Stimulated activated naive CD8-positive, alpha-beta T cell treated with anti-CD3 and anti-CD28 coated beads, Interleukin-15, amount 100 ng/mL, for 72 hours (primary cell): Measurements from ENCODE around the gene FNDC4.
A peak's percentile ranks its signal among the peaks of the same experiment; 100 is the strongest.

Experiments
- ATAC-seq: fragments of 150-1000 bp; cut with Tn5 transposase; 2 replicates; pipeline ENCODE4 v1.10.0; 2021; ENCODE audit warnings: mild to moderate bottlenecking, moderate library complexity
- DNase-seq, 2 donors: peaks; one replicate each; pipeline ENCODE4 v3.0.0; 2021 to 2022
- H3K27ac Mint-ChIP-seq, 2 donors: one replicate each; pipeline ENCODE4 v1.8.0; 2022; ENCODE audit warnings: mild to moderate bottlenecking in 2 of 2, mixed read lengths in 2 of 2, moderate library complexity in 2 of 2
- H3K27me3 Mint-ChIP-seq: one replicate; pipeline ENCODE4 v1.8.0; 2022; ENCODE audit warnings: mixed read lengths
- H3K4me1 Mint-ChIP-seq: one replicate; pipeline ENCODE4 v1.8.0; 2022; ENCODE audit warnings: mild to moderate bottlenecking, mixed read lengths
- H3K4me3 Mint-ChIP-seq, 2 donors: one replicate each; pipeline ENCODE4 v1.8.0; 2022; ENCODE audit warnings: mild to moderate bottlenecking in 2 of 2, mixed read lengths in 2 of 2, moderate library complexity in 1 of 2
- H3K9me3 Mint-ChIP-seq, 2 donors: one replicate each; pipeline ENCODE4 v1.8.0; 2022; ENCODE audit warnings: mixed read lengths in 2 of 2

Gene FNDC4

GRCh38 chr2:27498975-27499374 lies 4.0 kb upstream of the FNDC4 start:
- ATAC-seq (no peak), DNase-seq (no peak)
- Mint-ChIP-seq H3K27ac (no peak overlapping the region), H3K4me3 (no peak overlapping the region), H3K27me3 (peaks cover 54% of the 10 kb centered on the region), H3K9me3 (no peaks in the 10 kb centered on the region), H3K4me1 (peaks cover 17% of the 10 kb centered on the region)

GRCh38 chr2:27497288-27497627 lies 2.3 kb upstream of the FNDC4 start:
- DNase-seq (no peak), ATAC-seq (no peak)
- Mint-ChIP-seq H3K27me3 (peaks cover 70% of the 10 kb centered on the region), H3K4me3 (no peak overlapping the region), H3K4me1 (peaks cover 21% of the 10 kb centered on the region), H3K9me3 (no peaks in the 10 kb centered on the region), H3K27ac (no peak overlapping the region)

GRCh38 chr2:27496357-27497287 lies 1.6 kb upstream of the FNDC4 start, which contains the start of gene GCKR:
GCKR (plus strand) TSS chr2:27496839; CDS start chr2:27496905, 66 bp downstream.
- Mint-ChIP-seq H3K4me1 (peaks cover 21% of the 10 kb centered on the region), H3K9me3 (no peaks in the 10 kb centered on the region), H3K27me3 (peaks cover 70% of the 10 kb centered on the region), H3K4me3 (peak within 1 kb of the TSS; percentile 81 to 87), H3K27ac (no peak within 1 kb of the TSS)
- no peak for DNase-seq
- ATAC-seq = no peak

- Mint-ChIP-seq H3K27ac (no peak overlapping the region), H3K9me3 (no peaks in the 10 kb centered on the region), H3K4me1 (peaks cover 27% of the 10 kb centered on the region), H3K27me3 (peaks cover 70% of the 10 kb centered on the region), H3K4me3 (peak overlapping the region; percentile 81 to 87)
- DNase-seq (no peak), ATAC-seq (no peak)
These were observed 898 bp upstream of the FNDC4 start for GRCh38 chr2:27495840-27496356.

- no peaks in the 10 kb centered on the region for H3K9me3 Mint-ChIP-seq
- H3K27ac Mint-ChIP-seq = no peak overlapping the region
- peaks cover 42% of the 10 kb centered on the region for H3K4me1 Mint-ChIP-seq
- H3K4me3 Mint-ChIP-seq = peak overlapping the region; percentile 65 to 78
- DNase-seq = peak in 1 of 2 donors; percentile 15
- no peak for ATAC-seq
- H3K27me3 Mint-ChIP-seq = peaks cover 68% of the 10 kb centered on the region
These were observed 586 bp downstream of the FNDC4 start for GRCh38 chr2:27494284-27494943.

GRCh38 chr2:27493948-27494283 lies 1.1 kb downstream of the FNDC4 start:
- Mint-ChIP-seq H3K4me3 (peak overlapping the region; percentile 65 to 78), H3K27ac (no peak overlapping the region), H3K4me1 (peaks cover 47% of the 10 kb centered on the region), H3K27me3 (peaks cover 63% of the 10 kb centered on the region), H3K9me3 (no peaks in the 10 kb centered on the region)
- DNase-seq = no peak
- no peak for ATAC-seq

- no peak for ATAC-seq
- H3K27me3 Mint-ChIP-seq = peaks cover 52% of the 10 kb centered on the region
- no peak overlapping the region for H3K27ac Mint-ChIP-seq
- DNase-seq = no peak
- no peaks in the 10 kb centered on the region for H3K9me3 Mint-ChIP-seq
- H3K4me3 Mint-ChIP-seq = no peak overlapping the region
- H3K4me1 Mint-ChIP-seq = peaks cover 52% of the 10 kb centered on the region
These were observed 2.4 kb downstream of the FNDC4 start for GRCh38 chr2:27492557-27492956.

GRCh38 chr2:27489498-27490397 lies 5.3 kb downstream of the FNDC4 start, which contains the start of gene IFT172:
IFT172 (minus strand) TSS chr2:27489743; CDS start chr2:27489653, 90 bp downstream.
- H3K4me3 Mint-ChIP-seq = peak within 1 kb of the TSS; percentile 90 to 96
- peaks cover 24% of the 10 kb centered on the region for H3K27me3 Mint-ChIP-seq
- no peaks in the 10 kb centered on the region for H3K9me3 Mint-ChIP-seq
- DNase-seq (peak; percentile 97 to 99), ATAC-seq (peak; percentile 97)
- H3K4me1 Mint-ChIP-seq = peaks cover 48% of the 10 kb centered on the region
- peak within 1 kb of the TSS; percentile 78 to 97 for H3K27ac Mint-ChIP-seq

- Mint-ChIP-seq H3K4me1 (peaks cover 42% of the 10 kb centered on the region), H3K4me3 (peak overlapping the region; percentile 90 to 96), H3K9me3 (no peaks in the 10 kb centered on the region), H3K27ac (peak overlapping the region; percentile 78 to 97), H3K27me3 (peaks cover 18% of the 10 kb centered on the region)
- DNase-seq = no peak
- no peak for ATAC-seq
These were observed 5.9 kb downstream of the FNDC4 start for GRCh38 chr2:27489118-27489497.

- Mint-ChIP-seq H3K4me1 (peaks cover 27% of the 10 kb centered on the region), H3K4me3 (no peak overlapping the region)
- no peak for DNase-seq
These were observed 9.5 kb downstream of the FNDC4 start for GRCh38 chr2:27485496-27485895.

GRCh38 chr2:27471961-27472360 lies 23.0 kb downstream of the FNDC4 start:
- Mint-ChIP-seq H3K9me3 (no peaks in the 10 kb centered on the region), H3K4me1 (no peaks in the 10 kb centered on the region), H3K27ac (no peak overlapping the region), H3K27me3 (no peaks in the 10 kb centered on the region), H3K4me3 (no peak overlapping the region)
- ATAC-seq = no peak
- no peak for DNase-seq

More at GRCh38 chr2:27485496-27485895, 9.5 kb downstream of the FNDC4 start:
- ATAC-seq = no peak
- no peaks in the 10 kb centered on the region for H3K9me3 Mint-ChIP-seq
- H3K27ac Mint-ChIP-seq = no peak overlapping the region
- H3K27me3 Mint-ChIP-seq = no peaks in the 10 kb centered on the region

- DNase-seq = no peak
- ATAC-seq = no peak
- Mint-ChIP-seq H3K4me1 (no peaks in the 10 kb centered on the region), H3K27me3 (no peaks in the 10 kb centered on the region), H3K9me3 (no peaks in the 10 kb centered on the region), H3K27ac (no peak overlapping the region), H3K4me3 (no peak overlapping the region)
These were observed 30.6 kb downstream of the FNDC4 start for GRCh38 chr2:27464443-27464842.

GRCh38 chr2:27461118-27461517 lies 33.9 kb downstream of the FNDC4 start:
- Mint-ChIP-seq H3K27ac (no peak overlapping the region), H3K4me1 (no peaks in the 10 kb centered on the region)

GRCh38 chr2:27453968-27454367 lies 41.0 kb downstream of the FNDC4 start:
- DNase-seq (no peak), ATAC-seq (no peak)
- no peak overlapping the region for H3K4me3 Mint-ChIP-seq
- H3K27me3 Mint-ChIP-seq = no peaks in the 10 kb centered on the region
- no peaks in the 10 kb centered on the region for H3K9me3 Mint-ChIP-seq
- H3K4me1 Mint-ChIP-seq = no peaks in the 10 kb centered on the region
- H3K27ac Mint-ChIP-seq = peak overlapping the region in 1 of 2 donors; percentile 67

More at GRCh38 chr2:27461118-27461517, 33.9 kb downstream of the FNDC4 start:
- H3K4me3 Mint-ChIP-seq = no peak overlapping the region
- no peaks in the 10 kb centered on the region for H3K9me3 Mint-ChIP-seq
- ATAC-seq (no peak), DNase-seq (no peak)
- no peaks in the 10 kb centered on the region for H3K27me3 Mint-ChIP-seq

- H3K27me3 Mint-ChIP-seq = no peaks in the 10 kb centered on the region
- H3K27ac Mint-ChIP-seq = no peak overlapping the region
- ATAC-seq (no peak), DNase-seq (no peak)
- no peak overlapping the region for H3K4me3 Mint-ChIP-seq
- H3K9me3 Mint-ChIP-seq = no peaks in the 10 kb centered on the region
- peaks cover 3% of the 10 kb centered on the region for H3K4me1 Mint-ChIP-seq
These were observed 43.9 kb downstream of the FNDC4 start for GRCh38 chr2:27451095-27451494.
